Stomach (tissue), 4 donors: ENCODE data around the gene KCNQ1.

Experiments used
- CTCF ChIP-seq, 7 experiments: fragments of 450-650 bp in 4 of 7; fragments of 200-600 bp in 3 of 7; sonication (generic) in 3 of 7; IDR thresholded peaks; one replicate each; pipeline ENCODE4 v1.5.1; 2016 to 2019; ENCODE audit warnings: antibody characterized with exemption in 7 of 7, control low read depth in 2 of 7, mild to moderate bottlenecking in 1 of 7
- EP300 ChIP-seq: sonication (generic); formaldehyde crosslinking; IDR thresholded peaks from one replicate; pipeline ENCODE4 v1.6.1; 2017; ENCODE audit warnings: antibody characterized with exemption
- POLR2A ChIP-seq, 4 donors: fragments of 450-650 bp; IDR thresholded peaks; one replicate each; pipeline ENCODE4 v1.6.1; 2016; ENCODE audit warnings: antibody characterized with exemption in 4 of 4, control low read depth in 2 of 4, mild to moderate bottlenecking in 1 of 4, moderate library complexity in 1 of 4

DNA sequence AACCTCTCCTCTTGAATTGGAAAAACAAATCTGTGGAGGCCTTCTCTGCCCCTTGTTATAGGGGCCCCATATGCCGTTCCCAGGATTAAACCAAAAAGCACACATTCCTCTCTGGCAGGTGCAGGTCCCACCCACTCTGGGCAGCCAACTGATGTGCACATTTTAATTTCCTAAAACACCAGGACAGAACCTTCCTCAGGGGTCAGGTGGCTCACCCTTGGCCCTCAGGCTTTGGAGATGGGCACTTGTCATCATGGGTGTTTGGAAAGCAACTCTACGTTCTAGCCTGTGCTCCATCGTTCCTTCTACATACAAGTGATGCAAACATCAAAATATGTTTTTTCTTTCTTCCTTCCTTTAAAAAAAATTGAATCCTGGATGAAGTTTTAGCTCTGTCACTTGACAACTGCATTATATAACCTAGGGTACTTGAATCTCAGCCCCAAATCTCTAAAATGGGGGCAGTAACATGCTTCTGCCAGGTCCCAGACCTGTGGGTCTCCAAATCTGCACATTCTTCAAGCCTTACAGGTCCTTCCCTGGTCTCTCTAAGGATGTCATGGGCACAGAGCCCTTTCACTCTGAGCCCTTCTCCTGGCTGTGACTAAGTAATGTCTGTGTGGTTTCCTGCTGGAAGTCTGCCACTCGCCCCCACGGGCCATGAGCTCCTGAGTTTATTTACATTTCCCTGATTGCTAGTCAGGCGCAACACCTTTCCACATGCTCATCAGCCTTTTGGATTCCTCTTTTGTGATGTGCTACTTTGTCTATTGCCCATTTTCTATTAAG is 211.2 kb downstream of the KCNQ1 start:
- TF ChIP-seq CTCF (IDR thresholded peaks at IDR 0.05) (no peak), POLR2A (IDR thresholded peaks at IDR 0.05) (no peak), EP300 (no peak)
